ENCODE measurements around the gene NCBP1.

The NCBP1 gene

GRCh38 chr9:97705354-97705950, 71.8 kb downstream of the NCBP1 start:
- H3K4me3 ChIP-seq (ENCODE audit: low read depth, low read length) = no peak overlapping the region
- TF ChIP-seq CTCF (IDR thresholded peaks at IDR 0.05; ENCODE audit: low read depth, low read length) = no peak

GRCh38 chr9:97706246-97706645, 72.6 kb downstream of the NCBP1 start:
- H3K4me3 ChIP-seq (ENCODE audit: low read depth, low read length) = no peak overlapping the region
- no peak for TF ChIP-seq CTCF (IDR thresholded peaks at IDR 0.05; ENCODE audit: low read depth, low read length)

GRCh38 chr9:97710356-97711222, 77.0 kb downstream of the NCBP1 start:
- no peak overlapping the region for H3K4me3 ChIP-seq (ENCODE audit: low read depth, low read length)
- peak; percentile 54; the same call in 1 of the 2 replicates for TF ChIP-seq CTCF (IDR thresholded peaks at IDR 0.05; ENCODE audit: low read depth, low read length)

- no peak overlapping the region for H3K4me3 ChIP-seq (ENCODE audit: low read depth, low read length)
- no peak for TF ChIP-seq CTCF (IDR thresholded peaks at IDR 0.05; ENCODE audit: low read depth, low read length)
Observed at GRCh38 chr9:97711223-97711626, 77.6 kb downstream of the NCBP1 start.

GRCh38 chr9:97714435-97714834, 80.8 kb downstream of the NCBP1 start:
- TF ChIP-seq CTCF (IDR thresholded peaks at IDR 0.05; ENCODE audit: low read depth, low read length) = no peak

GRCh38 chr9:97717866-97718265, 84.2 kb downstream of the NCBP1 start:
- TF ChIP-seq CTCF (IDR thresholded peaks at IDR 0.05; ENCODE audit: low read depth, low read length) = no peak
- H3K4me3 ChIP-seq (ENCODE audit: low read depth, low read length) = no peak overlapping the region

More at GRCh38 chr9:97714435-97714834, 80.8 kb downstream of the NCBP1 start:
- H3K4me3 ChIP-seq (ENCODE audit: low read depth, low read length) = no peak overlapping the region

- TF ChIP-seq CTCF (IDR thresholded peaks at IDR 0.05; ENCODE audit: low read depth, low read length) = no peak
Observed at GRCh38 chr9:97721396-97721795, 87.8 kb downstream of the NCBP1 start.

More at GRCh38 chr9:97721396-97721795, 87.8 kb downstream of the NCBP1 start:
- H3K4me3 ChIP-seq (ENCODE audit: low read depth, low read length) = no peak overlapping the region

Data from WI38 (cell line).